B cell (primary cell): Measurements from ENCODE around the gene ARNT2. TPM values are rescaled to one million over a fixed set of nuclear protein-coding genes. Genes with fewer than 3 reads are reported as not detected.

ENCODE experiments used
- ATAC-seq: fragments of 200-7000 bp; cut with Tn5 transposase; one replicate; pipeline ENCODE4 v1.10.0; 2021; ENCODE audit warnings: low read depth, mild to moderate bottlenecking, moderate number of reproducible peaks, moderate library complexity
- CTCF ChIA-PET: fragments of 350-600 bp; sonication (Branson Sonifier 250); formaldehyde crosslinking; loops from one replicate; lab custom pipeline; 2021; ENCODE audit warnings: antibody characterized with exemption, inconsistent platforms; lab: Charles Lee
- POLR2A ChIA-PET: fragments of 350-600 bp; sonication (Branson Sonifier 250); formaldehyde crosslinking; loops from one replicate; lab custom pipeline; 2021; ENCODE audit warnings: antibody characterized with exemption; lab: Charles Lee
- DNase-seq: peaks from one replicate; pipeline ENCODE4 v3.0.0; 2013
- H2AFZ ChIP-seq: 2 replicates; pipeline ENCODE4 v1.6.1; 2012; ENCODE audit warnings: mild to moderate bottlenecking, low read depth, low read length; ENCODE audit not compliant: insufficient read depth, poor library complexity, severe bottlenecking
- H3K27ac ChIP-seq, 2 donors: 1 replicate in 1 of 2; 2 replicates in 1 of 2; pipeline ENCODE4 v1.5.1; 2012 to 2013; ENCODE audit warnings: low read length in 2 of 2, mild to moderate bottlenecking in 2 of 2, moderate library complexity in 1 of 2
- H3K27me3 ChIP-seq, 4 experiments: fragments of 200-600 bp in 1 of 4; sonication (generic) in 1 of 4; replicated peaks in 1 of 4; 1 replicate in 2 of 4; 2 replicates in 2 of 4; pipeline versions ENCODE4 v1.6.1 to v1.7.0; 2013 to 2016; ENCODE audit warnings: low read length in 3 of 4, mild to moderate bottlenecking in 2 of 4, mixed read lengths in 1 of 4, moderate library complexity in 1 of 4; ENCODE audit not compliant: insufficient read depth in 4 of 4, control insufficient read depth in 3 of 4; ENCODE audit errors: control extremely low read depth in 1 of 4
- H3K36me3 ChIP-seq, 2 experiments: replicated peaks in 1 of 2; 1 replicate in 1 of 2; 2 replicates in 1 of 2; pipeline versions ENCODE4 v1.6.1 to v1.7.1; 2013; ENCODE audit warnings: low read length in 1 of 2; ENCODE audit not compliant: insufficient read depth in 2 of 2, control insufficient read depth in 1 of 2; ENCODE audit errors: control extremely low read depth in 1 of 2, extremely low read depth in 1 of 2
- H3K4me1 ChIP-seq, 2 donors: fragments of 200-600 bp in 1 of 2; sonication (generic) in 1 of 2; 1 replicate in 1 of 2; 2 replicates in 1 of 2; pipeline versions ENCODE4 v1.5.1 to v1.6.1; 2013 to 2017; ENCODE audit warnings: low read length in 2 of 2; ENCODE audit not compliant: control insufficient read depth in 2 of 2, insufficient read depth in 2 of 2
- H3K4me2 ChIP-seq: replicated peaks from 2 replicates; pipeline ENCODE3; 2012; ENCODE audit warnings: mild to moderate bottlenecking, low read depth, low read length; ENCODE audit not compliant: poor library complexity, severe bottlenecking
- H3K4me3 ChIP-seq, 5 experiments: fragments of 200-600 bp in 1 of 5; sonication (generic) in 1 of 5; 1 replicate in 3 of 5; 2 replicates in 2 of 5; pipeline versions ENCODE4 v1.5.1 to v1.7.0; 2011 to 2016; ENCODE audit warnings: low read length in 4 of 5, mild to moderate bottlenecking in 4 of 5, low read depth in 2 of 5, control low read depth in 1 of 5, moderate library complexity in 1 of 5; ENCODE audit not compliant: insufficient read depth in 1 of 5; ENCODE audit errors: control extremely low read depth in 1 of 5, extremely low read depth in 1 of 5
- H3K79me2 ChIP-seq: fragments of 200-600 bp; sonication (generic); one replicate; pipeline ENCODE4 v1.6.0; 2016; ENCODE audit warnings: low read length; ENCODE audit not compliant: control insufficient read depth, insufficient read depth
- H3K9ac ChIP-seq: fragments of 200-600 bp; sonication (generic); 2 replicates; pipeline ENCODE4 v1.6.1; 2017; ENCODE audit warnings: mild to moderate bottlenecking, low read length, moderate library complexity
- H3K9me3 ChIP-seq, 3 donors: one replicate each; pipeline versions ENCODE4 v1.6.1 to v1.7.1; 2013; ENCODE audit warnings: low read length in 2 of 3; ENCODE audit not compliant: control insufficient read depth in 2 of 3, insufficient read depth in 1 of 3; ENCODE audit errors: control extremely low read depth in 1 of 3
- H4K20me1 ChIP-seq: 2 replicates; pipeline ENCODE4 v1.6.0; 2012; ENCODE audit warnings: mild to moderate bottlenecking, low read length; ENCODE audit not compliant: insufficient read depth, control insufficient read depth, poor library complexity, severe bottlenecking
- H3K27ac Mint-ChIP-seq: one replicate; pipeline ENCODE4 v1.8.0; 2021; ENCODE audit warnings: mixed read lengths
- H3K27me3 Mint-ChIP-seq: one replicate; pipeline ENCODE4 v1.8.0; 2021; ENCODE audit warnings: mixed read lengths
- H3K4me1 Mint-ChIP-seq: one replicate; pipeline ENCODE4 v1.8.0; 2021; ENCODE audit warnings: mixed read lengths
- H3K4me3 Mint-ChIP-seq: one replicate; pipeline ENCODE4 v1.8.0; 2021; ENCODE audit warnings: mixed read lengths
- H3K9me3 Mint-ChIP-seq: one replicate; pipeline ENCODE4 v1.8.0; 2022; ENCODE audit warnings: mixed read lengths; ENCODE audit not compliant: insufficient read depth
- EZH2 ChIP-seq: IDR thresholded peaks from 2 replicates; pipeline ENCODE4 v1.6.1; 2012; ENCODE audit warnings: borderline replicate concordance, low read depth, mild to moderate bottlenecking, moderate library complexity, low read length; ENCODE audit not compliant: insufficient read depth, poor library complexity, severe bottlenecking
- WGBS: methylation state at CpG from one replicate; pipeline ENCODE4 v1.1.5; 2013; ENCODE audit warnings: missing lambda C conversion rate; ENCODE audit not compliant: insufficient coverage; 5-methylcytosine and 5-hydroxymethylcytosine counted together
- intact Hi-C: fragments of 100-400 bp; cut with micrococcal nuclease; formaldehyde crosslinking; loops from one replicate; pipeline ENCODE4 v1.10.0; 2022
- polyA plus RNA-seq: library from polyadenylated mRNA; depleted of rRNA; stranded (reverse); fragments of >200 nt; gene quantifications from 2 replicates; pipeline ENCODE4 v1.2.3, GENCODE V29; 2012
- total RNA-seq, 2 donors: library from RNA; stranded (reverse); fragments of 120-200 nt in 1 of 2; gene quantifications; 1 replicate in 1 of 2; 2 replicates in 1 of 2; pipeline versions ENCODE4 v1.2.3 to v1.2.4, GENCODE V29; 2013 to 2022
- TF ChIP-seq, protein P1 (sequence below): fragments of 200-600 bp; IDR thresholded peaks from one replicate; pipeline ENCODE4 v1.8.0; 2022; ENCODE audit warnings: antibody characterized with exemption, mild to moderate bottlenecking

Gene ARNT2
- total and polyA plus RNA-seq, 2 donors (not counting 1 experiment from before 2014, with no cell fraction given), result not detected

DNA sequence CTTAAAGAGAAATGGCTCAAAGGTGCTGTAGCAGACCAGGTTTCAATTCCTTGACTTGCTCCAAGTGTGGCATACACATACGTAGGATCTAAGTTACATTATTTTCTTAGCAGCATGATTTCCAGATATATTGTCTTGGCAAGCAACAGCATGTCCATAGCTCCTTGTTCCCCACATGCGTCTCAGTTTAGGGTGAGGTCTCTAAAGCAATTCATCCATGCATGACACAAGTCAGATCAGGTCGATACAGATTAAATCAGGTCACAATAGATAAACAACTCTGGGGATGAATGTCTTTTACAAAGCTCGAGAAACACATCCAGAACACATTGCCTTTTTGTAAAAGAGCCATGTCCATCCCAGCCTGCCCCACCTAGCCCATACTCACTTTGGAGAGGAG, 182.0 kb downstream of the ARNT2 start:
- Histone ChIP-seq H4K20me1 (no peaks in the 10 kb centered on the region), H3K27ac (no peak overlapping the region), H3K27me3 (no peaks in the 10 kb centered on the region), H3K4me1 (no peaks in the 10 kb centered on the region), H3K4me3 (no peak overlapping the region), H3K4me2 (no peak overlapping the region), H3K79me2 (no peaks in the 10 kb centered on the region), H3K9me3 (no peaks in the 10 kb centered on the region), H2AFZ (no peak overlapping the region), H3K36me3 (no peaks in the 10 kb centered on the region), H3K9ac (no peak overlapping the region)
- Mint-ChIP-seq H3K4me1 (no peaks in the 10 kb centered on the region), H3K4me3 (no peak overlapping the region), H3K27me3 (no peaks in the 10 kb centered on the region), H3K27ac (no peak overlapping the region), H3K9me3 (no peaks in the 10 kb centered on the region)
- 67% methylated on average over 2 of the region's 4 CpGs for WGBS
- ChIA-PET POLR2A (no interaction called here), CTCF (no interaction called here)
- intact Hi-C loops, result no loop called here
- TF ChIP-seq, protein P1, sequence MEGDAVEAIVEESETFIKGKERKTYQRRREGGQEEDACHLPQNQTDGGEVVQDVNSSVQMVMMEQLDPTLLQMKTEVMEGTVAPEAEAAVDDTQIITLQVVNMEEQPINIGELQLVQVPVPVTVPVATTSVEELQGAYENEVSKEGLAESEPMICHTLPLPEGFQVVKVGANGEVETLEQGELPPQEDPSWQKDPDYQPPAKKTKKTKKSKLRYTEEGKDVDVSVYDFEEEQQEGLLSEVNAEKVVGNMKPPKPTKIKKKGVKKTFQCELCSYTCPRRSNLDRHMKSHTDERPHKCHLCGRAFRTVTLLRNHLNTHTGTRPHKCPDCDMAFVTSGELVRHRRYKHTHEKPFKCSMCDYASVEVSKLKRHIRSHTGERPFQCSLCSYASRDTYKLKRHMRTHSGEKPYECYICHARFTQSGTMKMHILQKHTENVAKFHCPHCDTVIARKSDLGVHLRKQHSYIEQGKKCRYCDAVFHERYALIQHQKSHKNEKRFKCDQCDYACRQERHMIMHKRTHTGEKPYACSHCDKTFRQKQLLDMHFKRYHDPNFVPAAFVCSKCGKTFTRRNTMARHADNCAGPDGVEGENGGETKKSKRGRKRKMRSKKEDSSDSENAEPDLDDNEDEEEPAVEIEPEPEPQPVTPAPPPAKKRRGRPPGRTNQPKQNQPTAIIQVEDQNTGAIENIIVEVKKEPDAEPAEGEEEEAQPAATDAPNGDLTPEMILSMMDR, result no peak
- no peak for TF ChIP-seq EZH2
- ATAC-seq, result no peak
- DNase-seq, result no peak

- TF ChIP-seq, protein P1, result no peak
- TF ChIP-seq EZH2, result no peak
- H3K4me1 ChIP-seq, result no peaks in the 10 kb centered on the region
- Mint-ChIP-seq H3K27me3 (no peaks in the 10 kb centered on the region), H3K4me1 (no peaks in the 10 kb centered on the region), H3K4me3 (no peak overlapping the region), H3K9me3 (no peaks in the 10 kb centered on the region), H3K27ac (no peak overlapping the region)
- H3K36me3 ChIP-seq, result no peaks in the 10 kb centered on the region
- ChIA-PET POLR2A (no interaction called here), CTCF (no interaction called here)
- no peak overlapping the region for H3K9ac ChIP-seq
- H3K4me2 ChIP-seq, result no peak overlapping the region
- H3K27me3 ChIP-seq, result no peaks in the 10 kb centered on the region
- no peak overlapping the region for H2AFZ ChIP-seq
- H3K79me2 ChIP-seq, result no peaks in the 10 kb centered on the region
- no peaks in the 10 kb centered on the region for H3K9me3 ChIP-seq
- no peaks in the 10 kb centered on the region for H4K20me1 ChIP-seq
- no peak overlapping the region for H3K4me3 ChIP-seq
- intact Hi-C loops, result no loop called here
- no peak for DNase-seq
- no peak overlapping the region for H3K27ac ChIP-seq
- WGBS, result 100% methylated on average over 1 of the region's 2 CpGs
- ATAC-seq, result no peak
These were observed 182.8 kb downstream of the ARNT2 start for GRCh38 chr15:80587007-80587406.
